Measurements from ENCODE around the gene RTCA. TPM values are rescaled to one million over a fixed set of nuclear protein-coding genes. Genes with fewer than 3 reads are reported as not detected.
"Not testable (repeated sequence)": the region's sequence is repeated elsewhere in the genome, so short reads cannot be mapped to it uniquely, and the experiment has no call there.

The RTCA gene
- total RNA-seq, 1 donor, result 31.1 TPM

DNA sequence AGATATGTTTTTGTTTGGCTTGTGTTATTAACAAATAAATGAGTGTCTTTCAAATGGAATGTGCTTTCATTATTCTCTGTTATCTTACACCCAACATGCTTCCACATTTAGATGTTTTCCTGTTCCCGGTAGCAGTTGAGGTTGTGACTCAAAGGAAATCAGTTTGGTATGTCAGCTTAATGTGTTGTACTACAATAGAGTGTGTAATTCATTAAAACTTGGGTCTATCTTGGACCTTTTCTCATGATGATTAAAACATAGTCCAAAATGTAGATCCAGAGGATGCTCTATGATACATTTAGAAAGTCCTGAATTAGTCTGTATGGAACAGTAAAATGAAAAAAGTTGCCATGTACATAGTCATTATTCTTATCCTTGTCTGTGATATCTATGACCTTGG lies 26.7 kb downstream of the RTCA start:
- TF ChIP-seq, protein P1, sequence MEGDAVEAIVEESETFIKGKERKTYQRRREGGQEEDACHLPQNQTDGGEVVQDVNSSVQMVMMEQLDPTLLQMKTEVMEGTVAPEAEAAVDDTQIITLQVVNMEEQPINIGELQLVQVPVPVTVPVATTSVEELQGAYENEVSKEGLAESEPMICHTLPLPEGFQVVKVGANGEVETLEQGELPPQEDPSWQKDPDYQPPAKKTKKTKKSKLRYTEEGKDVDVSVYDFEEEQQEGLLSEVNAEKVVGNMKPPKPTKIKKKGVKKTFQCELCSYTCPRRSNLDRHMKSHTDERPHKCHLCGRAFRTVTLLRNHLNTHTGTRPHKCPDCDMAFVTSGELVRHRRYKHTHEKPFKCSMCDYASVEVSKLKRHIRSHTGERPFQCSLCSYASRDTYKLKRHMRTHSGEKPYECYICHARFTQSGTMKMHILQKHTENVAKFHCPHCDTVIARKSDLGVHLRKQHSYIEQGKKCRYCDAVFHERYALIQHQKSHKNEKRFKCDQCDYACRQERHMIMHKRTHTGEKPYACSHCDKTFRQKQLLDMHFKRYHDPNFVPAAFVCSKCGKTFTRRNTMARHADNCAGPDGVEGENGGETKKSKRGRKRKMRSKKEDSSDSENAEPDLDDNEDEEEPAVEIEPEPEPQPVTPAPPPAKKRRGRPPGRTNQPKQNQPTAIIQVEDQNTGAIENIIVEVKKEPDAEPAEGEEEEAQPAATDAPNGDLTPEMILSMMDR (IDR thresholded peaks at IDR 0.05; ENCODE audit: insufficient read depth, low read depth, low read length), result no peak
- DNase-seq (ENCODE audit: low read depth), result peak; percentile 57
- no peak overlapping the region for H3K4me3 ChIP-seq (ENCODE audit: low read depth, low read length)

- TF ChIP-seq, protein P1 (IDR thresholded peaks at IDR 0.05; ENCODE audit: insufficient read depth, low read depth, low read length), result no peak
- no peak for DNase-seq (ENCODE audit: low read depth)
Observed at GRCh38 chr1:100296140-100296539, 30.1 kb downstream of the RTCA start.

DNA sequence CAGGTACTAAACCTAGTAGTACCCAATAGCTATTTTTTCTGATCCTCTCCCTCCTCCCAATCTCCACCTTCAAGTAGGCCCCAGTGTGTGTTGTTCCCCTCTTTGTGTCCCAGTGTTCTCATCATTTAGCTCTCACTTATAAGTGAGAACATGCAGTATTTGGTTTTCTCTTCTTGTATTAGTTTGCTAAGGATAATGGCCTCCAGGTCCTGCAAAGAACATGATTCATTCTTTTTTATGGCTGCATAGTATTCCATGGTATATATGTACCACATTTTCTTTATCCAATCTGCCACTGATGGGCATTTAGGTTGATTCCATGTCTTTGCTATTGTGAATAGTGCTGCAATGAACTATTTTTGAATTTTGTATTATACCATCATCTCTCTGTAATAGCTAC lies 31.0 kb downstream of the RTCA start:
- H3K4me3 ChIP-seq (ENCODE audit: low read depth, low read length); DNase-seq (ENCODE audit: low read depth): not testable (repeated sequence)

More at GRCh38 chr1:100296140-100296539, 30.1 kb downstream of the RTCA start:
- no peak overlapping the region for H3K4me3 ChIP-seq (ENCODE audit: low read depth, low read length)

GRCh38 chr1:100298512-100298911 lies 32.5 kb downstream of the RTCA start:
- no peak for DNase-seq (ENCODE audit: low read depth)
- no peak overlapping the region for H3K4me3 ChIP-seq (ENCODE audit: low read depth, low read length)
- TF ChIP-seq, protein P1 (IDR thresholded peaks at IDR 0.05; ENCODE audit: insufficient read depth, low read depth, low read length), result no peak

GRCh38 chr1:100299521-100300222 lies 33.7 kb downstream of the RTCA start:
- no peak for DNase-seq (ENCODE audit: low read depth)
- TF ChIP-seq, protein P1 (IDR thresholded peaks at IDR 0.05; ENCODE audit: insufficient read depth, low read depth, low read length), result no peak
- H3K4me3 ChIP-seq (ENCODE audit: low read depth, low read length), result no peak overlapping the region

- DNase-seq (ENCODE audit: low read depth), result no peak
- TF ChIP-seq, protein P1 (IDR thresholded peaks at IDR 0.05; ENCODE audit: insufficient read depth, low read depth, low read length), result no peak
- H3K4me3 ChIP-seq (ENCODE audit: low read depth, low read length), result no peak overlapping the region
Observed at GRCh38 chr1:100300691-100301090, 34.7 kb downstream of the RTCA start.

DNA sequence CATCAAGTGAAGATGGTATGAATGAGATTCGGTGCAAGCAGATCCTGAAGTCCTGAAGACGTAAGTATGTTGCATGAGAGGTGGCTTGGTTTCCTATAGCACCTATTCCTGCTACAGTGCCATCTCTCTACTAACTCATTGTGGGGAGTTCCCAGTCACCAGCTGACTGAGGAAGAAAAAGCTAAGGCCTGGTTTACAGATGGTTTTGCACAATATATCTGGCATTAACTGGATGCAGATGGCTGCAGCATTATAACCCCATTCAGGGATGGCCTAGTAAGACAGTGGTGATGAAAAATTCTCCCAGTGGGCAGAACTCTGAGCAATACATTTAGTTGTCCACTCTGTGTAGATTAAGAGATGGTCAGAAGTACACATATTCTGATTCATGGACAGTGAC lies 36.7 kb downstream of the RTCA start:
- no peak for DNase-seq (ENCODE audit: low read depth)
- TF ChIP-seq, protein P1 (IDR thresholded peaks at IDR 0.05; ENCODE audit: insufficient read depth, low read depth, low read length), result no peak
- H3K4me3 ChIP-seq (ENCODE audit: low read depth, low read length), result no peak overlapping the region
